K562 (cell line): ENCODE results near the gene DHRS11. TPM values are rescaled to one million over a fixed set of nuclear protein-coding genes. Genes with fewer than 3 reads are reported as not detected.
A peak's percentile ranks its signal among the peaks of the same experiment; 100 is the strongest.

Experiments
- ADNP ChIP-seq: fragments of 200-800 bp; sonication (Bioruptor generic); IDR thresholded peaks from 2 replicates; pipeline ENCODE4 v1.6.1; 2016; ENCODE audit warnings: missing genetic modification characterization, missing compliant biosample characterization
- CBX3 ChIP-seq, 2 experiments: IDR thresholded peaks; 1 replicate in 1 of 2; 2 replicates in 1 of 2; pipeline ENCODE4 v1.6.1; 2012; ENCODE audit warnings: inconsistent platforms in 2 of 2, low read length in 2 of 2, borderline replicate concordance in 1 of 2, control low read depth in 1 of 2
- CHD2 ChIP-seq: IDR thresholded peaks from 2 replicates; pipeline ENCODE4 v1.6.1; 2011; ENCODE audit warnings: low read depth, low read length
- E2F4 ChIP-seq: sonication (generic); formaldehyde crosslinking; IDR thresholded peaks from 2 replicates; pipeline ENCODE4 v1.8.0; 2022; ENCODE audit warnings: mild to moderate bottlenecking, low read depth, missing genetic modification reagents
- EP300 ChIP-seq: IDR thresholded peaks from 2 replicates; pipeline ENCODE4 v1.6.1; 2012; ENCODE audit warnings: low read length, improper control_type of control experiment
- ESRRB ChIP-seq: fragments of 250-450 bp; sonication (Bioruptor Pico); IDR thresholded peaks from 2 replicates; pipeline ENCODE4 v1.5.0; 2020; ENCODE audit warnings: mild to moderate bottlenecking, moderate library complexity, borderline replicate concordance
- FIP1L1 ChIP-seq: fragments of 200-400 bp; formaldehyde crosslinking; IDR thresholded peaks from 2 replicates; pipeline ENCODE4 v1.6.1; 2018; ENCODE audit warnings: mild to moderate bottlenecking, low read depth, low read length; ENCODE audit not compliant: poor library complexity, severe bottlenecking
- KLF6 ChIP-seq: fragments of 250-450 bp; sonication (Bioruptor Pico); IDR thresholded peaks from 2 replicates; pipeline ENCODE4 v1.4.0; 2020; ENCODE audit warnings: mild to moderate bottlenecking, moderate library complexity, borderline replicate concordance
- LEF1 ChIP-seq: fragments of 450-650 bp; IDR thresholded peaks from 2 replicates; pipeline ENCODE4 v1.6.1; 2016; ENCODE audit warnings: mild to moderate bottlenecking
- NCOA6 ChIP-seq: fragments of 450-650 bp; IDR thresholded peaks from 2 replicates; pipeline ENCODE4 v1.6.1; 2017; ENCODE audit warnings: mild to moderate bottlenecking
- NONO ChIP-seq, 2 experiments: fragments of 200-400 bp in 1 of 2; fragments of 450-650 bp in 1 of 2; formaldehyde crosslinking in 1 of 2; IDR thresholded peaks; 2 replicates each; pipeline ENCODE4 v1.6.1; 2017; ENCODE audit warnings: low read depth in 2 of 2, mild to moderate bottlenecking in 2 of 2, moderate library complexity in 2 of 2, low read length in 1 of 2
- PHF21A ChIP-seq: fragments of 450-650 bp; IDR thresholded peaks from 2 replicates; pipeline ENCODE4 v1.6.1; 2017; ENCODE audit warnings: low read depth, borderline replicate concordance
- PML ChIP-seq: IDR thresholded peaks from 2 replicates; pipeline ENCODE4 v1.6.1; 2012; ENCODE audit warnings: low read length, inconsistent platforms
- PTRF ChIP-seq: fragments of 450-650 bp; IDR thresholded peaks from 2 replicates; pipeline ENCODE4 v1.6.1; 2016; ENCODE audit warnings: mild to moderate bottlenecking, missing genetic modification characterization, missing compliant biosample characterization
- SLC30A9 ChIP-seq: fragments of 250-450 bp; sonication (Bioruptor Pico); IDR thresholded peaks from 2 replicates; pipeline ENCODE4 v1.8.0; 2022; ENCODE audit warnings: mild to moderate bottlenecking, moderate library complexity
- TAL1 ChIP-seq: fragments of 450-650 bp; IDR thresholded peaks from 2 replicates; pipeline ENCODE4 v1.6.1; 2016; ENCODE audit warnings: mild to moderate bottlenecking
- TCF7L2 ChIP-seq: fragments of 150-350 bp; IDR thresholded peaks from 2 replicates; pipeline ENCODE4 v1.6.1; 2016; ENCODE audit warnings: low read depth, mild to moderate bottlenecking, low read length, moderate library complexity
- TEAD1 ChIP-seq, 2 experiments: fragments of 450-650 bp in 1 of 2; sonication (generic) in 1 of 2; formaldehyde crosslinking; IDR thresholded peaks; 2 replicates each; pipeline versions ENCODE4 v1.4.0 to v1.8.0; 2020 to 2022; ENCODE audit warnings: mild to moderate bottlenecking in 2 of 2, missing genetic modification reagents in 1 of 2
- TRIM28 ChIP-seq: fragments of 450-650 bp; IDR thresholded peaks from 2 replicates; pipeline ENCODE4 v1.6.1; 2017
- TSHZ1 ChIP-seq: fragments of 250-450 bp; sonication (Bioruptor Pico); IDR thresholded peaks from 2 replicates; pipeline ENCODE4 v1.4.0; 2020; ENCODE audit warnings: mild to moderate bottlenecking, moderate library complexity
- XRCC4 ChIP-seq: IDR thresholded peaks from one replicate; pipeline ENCODE4 v1.6.1; 2011; ENCODE audit not compliant: insufficient read depth, insufficient read length; ENCODE audit errors: extremely low read depth
- ZC3H8 ChIP-seq: fragments of 450-650 bp; IDR thresholded peaks from 2 replicates; pipeline ENCODE4 v1.6.1; 2017
- ZFP30 ChIP-seq: fragments of 250-450 bp; sonication (Bioruptor Pico); IDR thresholded peaks from 2 replicates; pipeline ENCODE4 v1.8.0; 2022; ENCODE audit warnings: moderate library complexity, mild to moderate bottlenecking, inconsistent platforms, borderline replicate concordance
- ZNF695 ChIP-seq: fragments of 450-650 bp; formaldehyde crosslinking; IDR thresholded peaks from 2 replicates; pipeline ENCODE4 v1.4.0; 2020; ENCODE audit warnings: mild to moderate bottlenecking, moderate library complexity
- polyA plus RNA-seq, 8 experiments: library from polyadenylated mRNA; depleted of rRNA in 4 of 8; stranded (reverse) in 5 of 8; unstranded in 3 of 8; fragments of >200 nt; fragmentation: Nextera tagmentation in 2 of 8; fragmentation: Illumina TruSeq in 1 of 8; extraction: Ambion mirVana in 2 of 8; extraction: Trizol in 1 of 8; gene quantifications; 2 replicates each; pipeline versions ENCODE4 v1.2.1 to v1.2.3, GENCODE V29; 2011 to 2014; ENCODE audit warnings: inconsistent platforms in 1 of 8, missing spikeins in 1 of 8
- total RNA-seq, 7 experiments: library from RNA; depleted of rRNA in 6 of 7; stranded (reverse); fragments of >200 nt in 6 of 7; fragmentation: Illumina TruSeq in 2 of 7; extraction: Trizol in 2 of 7; gene quantifications; 2 replicates each; pipeline versions ENCODE4 v1.2.1 to v1.2.3, GENCODE V29; 2011 to 2021; ENCODE audit warnings: low replicate concordance in 1 of 7
- TF ChIP-seq, protein P1 (sequence below): fragments of 450-650 bp; formaldehyde crosslinking; IDR thresholded peaks from 2 replicates; pipeline ENCODE4 v1.4.0; 2020; ENCODE audit warnings: mild to moderate bottlenecking, moderate library complexity

DHRS11 gene
- total and polyA plus RNA-seq, 9 of the 15 experiments (the other 6 are each of a cell fraction or from before 2014, with no cell fraction given), result 15.2 to 123 (median 59.8) TPM

DNA sequence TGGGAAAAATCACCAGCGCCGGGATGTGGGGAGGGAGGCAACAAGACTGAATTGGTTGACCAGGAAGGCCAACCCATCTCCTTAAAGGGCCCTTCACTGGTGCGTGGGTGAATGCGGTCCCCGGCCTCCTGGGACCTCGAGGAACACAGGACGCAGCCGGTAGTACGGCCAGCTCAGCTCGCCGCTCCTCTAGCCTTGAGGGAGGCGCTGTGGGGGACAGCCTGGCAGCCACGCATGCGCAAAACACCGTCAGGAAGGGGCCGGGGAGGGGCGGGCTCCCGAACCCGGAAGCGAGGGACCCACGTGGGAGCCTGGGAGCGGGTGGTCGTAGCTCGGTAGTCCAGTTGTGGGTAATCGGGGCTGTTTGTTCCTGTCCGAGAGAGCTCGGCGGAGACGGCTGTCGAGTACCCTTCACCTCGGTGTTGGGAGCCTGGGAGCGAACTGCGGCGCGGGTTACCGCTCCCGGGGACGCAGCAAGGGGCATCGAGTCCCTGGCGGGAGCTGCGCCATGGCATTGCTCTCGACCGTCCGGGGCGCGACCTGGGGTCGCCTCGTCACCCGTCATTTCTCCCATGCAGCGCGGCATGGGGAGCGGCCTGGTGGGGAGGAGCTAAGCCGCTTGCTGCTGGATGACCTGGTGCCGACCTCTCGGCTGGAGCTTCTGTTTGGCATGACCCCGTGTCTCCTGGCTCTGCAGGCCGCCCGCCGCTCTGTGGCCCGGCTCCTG lies 9.8 kb downstream of the DHRS11 start, which contains the start of gene MRM1 (continued):
- TF ChIP-seq PTRF (tag) (no peak), ZNF695 (CRISPR knock-in tag) (no peak), PML (peak; percentile 41; the same call in 1 of the 2 replicates), TSHZ1 (CRISPR knock-in tag) (no peak), CBX3 (IDR thresholded peaks at IDR 0.05; ENCODE audit: borderline replicate concordance in 1 of 2, low read length in 2 of 2) (no peak; a peak in 1 of 3 replicates), CHD2 (no peak), TEAD1 (CRISPR knock-in tag; IDR thresholded peaks at IDR 0.05) (0 out of 4 replicates have a peak, but pooled peaks of 1 of the 2 experiments have one; percentile 11), NCOA6 (no peak), FIP1L1 (no peak), TAL1 (no peak), TRIM28 (no peak), NONO (IDR thresholded peaks at IDR 0.05; ENCODE audit: low read depth in 2 of 2, low read length in 1 of 2) (0 out of 4 replicates have a peak, but pooled peaks of 1 of the 2 experiments have one; percentile 46), ESRRB (no peak), ADNP (tag) (no peak), TCF7L2 (no peak), PHF21A (no peak), ZC3H8 (no peak), ZFP30 (CRISPR knock-in tag) (no peak), XRCC4 (no peak), EP300 (no peak; the same call in 1 of the 2 replicates), KLF6 (CRISPR knock-in tag) (no peak), LEF1 (no peak), E2F4 (no peak), SLC30A9 (CRISPR knock-in tag) (no peak)
- TF ChIP-seq, protein P1, sequence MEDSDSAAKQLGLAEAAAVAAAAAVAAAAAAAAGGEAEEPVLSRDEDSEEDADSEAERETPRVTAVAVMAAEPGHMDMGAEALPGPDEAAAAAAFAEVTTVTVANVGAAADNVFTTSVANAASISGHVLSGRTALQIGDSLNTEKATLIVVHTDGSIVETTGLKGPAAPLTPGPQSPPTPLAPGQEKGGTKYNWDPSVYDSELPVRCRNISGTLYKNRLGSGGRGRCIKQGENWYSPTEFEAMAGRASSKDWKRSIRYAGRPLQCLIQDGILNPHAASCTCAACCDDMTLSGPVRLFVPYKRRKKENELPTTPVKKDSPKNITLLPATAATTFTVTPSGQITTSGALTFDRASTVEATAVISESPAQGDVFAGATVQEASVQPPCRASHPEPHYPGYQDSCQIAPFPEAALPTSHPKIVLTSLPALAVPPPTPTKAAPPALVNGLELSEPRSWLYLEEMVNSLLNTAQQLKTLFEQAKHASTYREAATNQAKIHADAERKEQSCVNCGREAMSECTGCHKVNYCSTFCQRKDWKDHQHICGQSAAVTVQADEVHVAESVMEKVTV, result no peak
